ENCODE measurements around the gene LIN37. TPM values are rescaled to one million over a fixed set of nuclear protein-coding genes. Genes with fewer than 3 reads are reported as not detected.

The LIN37 gene
- total RNA-seq, 1 experiment from 2014 or later: 5.9 TPM

- peaks cover 10% of the 10 kb centered on the region; the same call in 1 of the 2 replicates for H3K4me1 ChIP-seq (ENCODE audit: insufficient read depth, low read length)
- no peak overlapping the region for H2BK5ac ChIP-seq (ENCODE audit: insufficient read length, low read length)
- whole genome bisulfite sequencing (ENCODE audit: extremely low coverage, insufficient read length, low lambda C conversion rate): no CpG with 5 or more reads among the region's 13 CpGs
- H3K23me2 ChIP-seq (ENCODE audit: insufficient read length, low read depth, low read length, poor library complexity, severe bottlenecking): peaks cover 8% of the 10 kb centered on the region
- H4K8ac ChIP-seq (replicated peaks; ENCODE audit: insufficient read length, low read depth, low read length): no peak overlapping the region
- no peak overlapping the region for H3K27ac ChIP-seq (ENCODE audit: insufficient read length, low read depth, low read length)
- no peak overlapping the region for H3K56ac ChIP-seq (ENCODE audit: insufficient read length, low read depth, low read length)
- peak overlapping the region; percentile 55 for H2BK12ac ChIP-seq (ENCODE audit: insufficient read length, low read depth, low read length)
- H3K4ac ChIP-seq (ENCODE audit: low read depth, low read length): no peak overlapping the region
- H2BK20ac ChIP-seq (ENCODE audit: low read depth, low read length, poor library complexity, severe bottlenecking): no peak overlapping the region
- no peak overlapping the region for H2AFZ ChIP-seq (ENCODE audit: low read length)
- H3K9ac ChIP-seq (ENCODE audit: extremely low read depth, insufficient read length, low read length): no peak overlapping the region
- TF ChIP-seq CTCF (conservative IDR thresholded peaks at IDR 0.05): no peak
- H4K91ac ChIP-seq (ENCODE audit: insufficient read length, low read depth, low read length): no peak overlapping the region
- no peak for DNase-seq
- H2BK120ac ChIP-seq (ENCODE audit: low read depth, low read length, poor library complexity, severe bottlenecking): no peak overlapping the region
- H4K5ac ChIP-seq (ENCODE audit: insufficient read length, low read depth, low read length): no peak overlapping the region
- H3K18ac ChIP-seq (ENCODE audit: insufficient read length, low read depth, low read length): no peak overlapping the region
- H3K9me3 ChIP-seq (ENCODE audit: control insufficient read depth, low read depth, low read length): no peaks in the 10 kb centered on the region
- H3K4me1 Mint-ChIP-seq: peaks cover 36 to 38% of the 10 kb centered on the region in 2 experiments
- H2BK15ac ChIP-seq (ENCODE audit: low read depth, low read length): no peak overlapping the region
- H3K14ac ChIP-seq (ENCODE audit: insufficient read depth, low read length): no peak overlapping the region
- no peak overlapping the region for H3T11ph ChIP-seq (ENCODE audit: low read length)
- no peaks in the 10 kb centered on the region for H3K27me3 ChIP-seq (ENCODE audit: insufficient read depth, low read length)
- no peaks in the 10 kb centered on the region for H3K9me3 Mint-ChIP-seq
- H3K36me3 Mint-ChIP-seq (ENCODE audit: insufficient read depth in 1 of 3, low read depth in 3 of 3): peaks cover 0 to 14% (median 6%) of the 10 kb centered on the region in 3 experiments; a peak in 5 of 7 replicates
- no peak overlapping the region for H3K4me2 ChIP-seq (ENCODE audit: insufficient read depth, insufficient read length, low read length)
- H4K20me1 ChIP-seq (ENCODE audit: control insufficient read depth, insufficient read depth, insufficient read length): no peaks in the 10 kb centered on the region
- no peaks in the 10 kb centered on the region for H3K79me1 ChIP-seq (ENCODE audit: insufficient read depth, low read depth, low read length, poor library complexity, severe bottlenecking)
- peaks cover 7% of the 10 kb centered on the region for H3K27me3 Mint-ChIP-seq (ENCODE audit: low read depth)
- H2AK5ac ChIP-seq (ENCODE audit: insufficient read length, low read length): no peak overlapping the region
- H3K27ac Mint-ChIP-seq: no peak overlapping the region; a peak in 2 of 7 replicates
- H3K23ac ChIP-seq (ENCODE audit: insufficient read length, low read depth, low read length): no peak overlapping the region
- H3K4me3 Mint-ChIP-seq: peak overlapping the region in 1 of 2 experiments; percentile 40; a peak in 1 of 5 replicates
- no peaks in the 10 kb centered on the region; the same call in 1 of the 2 replicates for H3K79me2 ChIP-seq (ENCODE audit: insufficient read depth, low read length)
These were observed 37.3 kb upstream of the LIN37 start for GRCh38 chr19:35710784-35711723.

All from H9 (cell line).